Right renal pelvis (tissue), 4 donors: Measurements from ENCODE around the gene ROPN1B. TPM values are rescaled to one million over a fixed set of nuclear protein-coding genes. Genes with fewer than 3 reads are reported as not detected.
"Not testable (repeated sequence)": the region's sequence is repeated elsewhere in the genome, so short reads cannot be mapped to it uniquely, and the experiment has no call there.

Experiments
- DNase-seq, 4 donors: peaks; one replicate each; pipeline ENCODE4 v3.0.0-alpha.2; 2013; ENCODE audit warnings: low read depth in 4 of 4, low spot score in 3 of 4, missing footprints in 1 of 4
- polyA plus RNA-seq, 4 donors: library from polyadenylated mRNA; unstranded; fragments of 120-200 nt; gene quantifications; one replicate each; pipeline ENCODE4 v1.2.1, GENCODE V29; 2013; ENCODE audit not compliant: insufficient read length in 4 of 4

Gene ROPN1B
- polyA plus RNA-seq, 4 donors = 0.27 to 1.2 (median 0.49) TPM

DNA sequence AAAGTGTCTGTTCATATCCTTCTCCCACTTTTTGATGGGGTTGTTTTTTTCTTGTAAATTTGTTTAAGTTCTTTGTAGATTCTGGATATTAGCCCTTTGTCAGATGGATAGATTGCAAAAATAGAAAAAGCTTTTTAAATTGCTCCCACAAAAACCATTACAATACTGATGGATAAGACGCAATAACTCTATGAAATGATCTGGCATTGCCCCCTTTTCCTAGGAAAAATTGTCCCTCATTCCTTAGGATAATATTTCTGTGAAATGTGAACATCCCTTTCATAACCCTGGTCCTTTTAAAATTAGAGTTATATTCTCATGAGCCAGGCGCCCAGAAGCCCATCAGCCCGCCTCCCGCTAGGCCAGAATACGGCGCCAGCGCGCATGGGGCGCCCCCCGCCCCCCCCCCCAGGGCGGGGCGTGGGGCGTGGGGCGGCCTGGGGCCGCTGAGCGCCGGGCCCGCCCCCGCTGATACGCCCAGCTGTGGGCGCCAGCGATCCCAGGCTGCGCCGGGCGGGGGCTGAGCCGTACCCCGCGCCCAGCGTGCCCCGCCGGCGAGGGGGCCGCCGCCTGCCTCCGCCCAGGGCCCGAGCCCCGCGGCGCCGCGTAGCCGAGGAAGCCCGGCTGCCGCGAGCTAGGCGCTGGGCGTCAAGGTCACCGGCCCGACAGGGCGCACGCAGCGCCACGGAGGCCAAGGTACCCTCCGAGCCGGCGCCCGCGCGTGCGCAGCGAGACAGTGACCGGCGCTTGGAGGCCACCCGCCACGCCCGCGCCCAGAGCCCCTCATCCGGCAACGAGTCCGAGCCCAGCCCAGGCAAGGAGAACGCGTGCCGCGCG, 11.1 kb upstream of the ROPN1B start:
- DNase-seq = no peak

DNA sequence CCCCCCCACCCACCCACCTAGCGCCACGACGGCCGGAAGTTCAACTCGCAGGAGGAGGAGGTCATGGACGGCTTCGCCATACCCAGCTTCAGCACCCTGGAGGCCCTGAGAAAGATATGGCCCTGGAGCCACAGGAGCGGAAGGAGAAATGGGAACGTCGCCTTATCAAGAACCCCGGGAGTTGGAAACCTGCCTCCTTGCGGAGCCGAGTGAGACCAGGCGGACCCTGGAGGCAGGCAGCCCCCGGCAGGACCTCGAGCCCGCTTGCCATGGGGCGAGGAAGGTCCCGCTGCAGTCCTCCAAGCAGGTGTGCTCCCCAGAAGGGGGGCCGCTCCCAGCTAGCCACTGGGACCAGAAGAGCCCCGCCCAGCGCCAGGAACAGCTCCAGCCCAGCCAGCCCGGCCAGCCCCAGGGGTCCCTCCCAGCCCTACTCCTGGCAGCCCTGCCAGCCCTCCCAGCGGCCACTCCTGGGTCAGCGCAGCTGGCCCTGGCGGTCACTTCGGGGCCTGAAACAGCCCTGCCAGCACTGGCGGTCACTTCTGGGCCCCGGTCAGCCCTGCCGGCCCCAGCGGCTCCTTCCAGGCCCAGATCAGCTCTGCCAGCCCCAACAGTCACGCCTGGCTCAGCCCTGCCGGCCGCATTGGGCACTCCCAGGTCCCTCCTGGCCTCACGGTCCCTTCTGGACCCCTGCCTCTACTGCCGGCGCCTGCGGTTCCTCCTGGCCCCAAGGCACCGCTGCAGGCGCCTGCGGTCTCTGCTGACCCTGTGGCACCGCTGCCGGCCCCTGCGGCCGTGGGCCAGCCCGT, 10.3 kb upstream of the ROPN1B start:
- DNase-seq = no peak

DNA sequence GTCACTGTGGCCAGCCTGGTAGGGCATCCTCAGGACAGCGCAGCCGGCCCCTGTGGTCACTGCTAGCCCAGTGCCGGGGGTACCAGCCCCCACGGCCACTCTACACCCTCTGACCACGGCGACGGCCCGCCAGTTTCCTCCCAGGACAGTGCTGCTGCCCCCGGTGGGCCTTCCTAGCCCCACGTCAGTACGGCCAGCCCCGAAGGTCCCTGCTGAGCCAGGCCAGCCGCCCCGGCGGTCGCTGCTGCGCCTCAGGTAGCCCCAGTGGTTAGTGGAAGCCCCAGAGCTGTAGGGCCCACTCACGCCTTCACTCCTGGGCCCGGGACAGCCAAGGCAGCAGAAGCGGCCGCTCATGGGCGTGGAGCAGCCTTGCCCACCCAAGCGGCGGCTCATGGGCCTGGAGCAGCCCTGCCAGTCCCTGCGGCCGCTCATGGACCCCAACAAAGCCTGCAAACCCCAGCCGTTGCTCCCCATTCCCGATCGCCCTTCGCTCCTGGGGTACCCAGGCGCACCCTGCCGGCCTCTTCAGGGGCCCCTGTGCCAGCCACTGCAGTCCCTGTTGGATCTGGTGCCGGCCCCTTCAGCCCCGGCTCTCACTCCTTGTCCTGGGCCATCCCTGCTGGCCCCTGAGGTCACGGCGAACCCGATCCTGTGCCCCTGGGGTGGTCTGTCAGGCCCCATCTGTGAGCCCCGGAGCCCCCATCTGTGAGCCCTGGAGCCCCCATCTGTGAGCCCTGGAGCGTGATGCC, 9.5 kb upstream of the ROPN1B start:
- no peak for DNase-seq

DNA sequence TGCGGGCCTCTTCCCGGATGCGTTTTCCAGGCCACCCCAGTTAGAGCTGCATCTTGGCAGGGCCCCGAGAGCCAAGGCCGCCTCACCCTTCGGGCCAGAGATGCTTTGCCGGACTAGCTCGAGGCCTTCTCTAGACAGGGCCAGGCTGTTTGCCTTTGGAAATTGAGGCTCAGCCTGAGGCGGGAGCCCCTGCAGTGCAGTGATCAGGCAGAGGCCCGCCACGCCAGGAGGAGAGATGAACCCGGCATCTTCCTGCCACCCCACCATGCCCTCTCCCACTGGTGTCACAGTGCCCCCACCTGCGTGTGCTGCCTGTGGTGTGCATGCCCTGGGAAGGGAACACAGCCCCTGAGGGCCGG, 8.9 kb upstream of the ROPN1B start:
- no peak for DNase-seq

DNA sequence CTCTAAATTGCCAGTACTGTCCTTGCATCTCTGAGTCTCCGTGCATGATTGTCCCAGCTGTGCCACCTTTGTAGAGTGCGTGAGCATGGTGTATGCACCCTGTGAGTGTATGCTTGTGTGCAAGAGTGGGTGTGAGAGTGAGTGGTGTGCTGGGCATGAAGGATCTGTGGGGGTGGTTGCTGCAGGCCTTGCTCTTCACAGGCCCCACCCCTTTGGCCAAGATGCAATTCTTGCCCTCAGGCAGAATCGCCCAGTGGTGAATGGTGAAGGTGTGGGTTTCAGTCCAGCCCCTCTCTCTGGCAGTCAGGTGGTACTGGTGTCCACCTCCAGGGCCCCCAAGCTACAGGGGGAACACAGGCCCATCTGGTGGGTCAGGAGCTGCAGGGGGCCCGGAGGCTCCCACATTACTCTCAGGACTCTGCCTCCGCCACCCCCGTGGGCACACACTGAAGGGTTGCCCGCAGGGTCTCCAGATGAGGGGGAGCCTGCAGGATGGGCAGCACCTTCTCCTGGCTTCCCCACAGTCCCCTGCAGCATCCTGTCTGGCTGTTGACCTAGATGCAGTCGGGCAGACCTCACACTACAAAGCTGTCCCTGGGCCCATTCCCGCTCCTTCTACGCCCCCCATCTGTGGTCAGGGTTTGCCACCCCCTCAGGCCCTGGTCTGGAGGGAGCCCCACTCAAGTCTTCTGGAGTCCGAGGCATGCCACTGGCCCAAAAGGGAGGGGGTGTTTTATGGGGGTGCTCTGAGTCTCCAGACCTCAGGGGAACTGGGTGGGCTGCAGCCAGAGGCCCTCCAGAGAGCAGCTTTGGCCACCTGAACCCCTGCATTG, 8.3 kb upstream of the ROPN1B start:
- no peak for DNase-seq

DNA sequence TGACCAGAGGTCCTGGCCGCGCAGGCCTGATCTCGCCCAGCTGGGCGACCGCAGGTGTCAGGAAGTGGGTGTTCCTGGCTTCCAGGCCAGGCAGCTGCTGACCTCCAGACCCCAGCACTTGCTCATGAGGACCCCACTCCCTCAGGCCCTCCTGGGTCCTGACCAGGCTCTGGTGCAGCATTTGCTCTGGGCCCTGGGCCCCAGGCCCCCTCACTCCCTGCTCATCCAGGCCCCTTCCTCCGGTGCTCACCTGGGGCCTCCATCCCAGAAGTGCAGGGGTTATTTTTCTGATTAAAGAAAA, 7.7 kb upstream of the ROPN1B start:
- no peak for DNase-seq

DNA sequence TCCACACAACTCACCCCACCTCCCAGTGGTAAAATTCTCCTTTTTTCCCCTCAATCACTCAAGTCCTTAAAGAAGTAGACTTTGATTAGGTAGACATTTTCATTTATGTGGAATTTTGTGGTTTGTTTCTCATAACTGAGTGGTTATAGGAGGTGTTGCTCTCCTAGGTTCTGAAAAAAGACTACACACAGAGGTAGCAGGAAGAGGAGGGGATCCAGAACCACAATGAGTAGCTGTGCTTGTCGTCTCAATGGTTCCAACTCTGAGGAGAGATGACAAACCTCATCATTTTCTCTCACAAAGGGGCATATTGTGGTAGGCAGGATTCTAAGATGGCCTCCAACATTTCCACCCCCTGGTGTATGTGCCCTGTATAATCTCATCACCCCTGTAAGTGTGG, 5.1 kb upstream of the ROPN1B start:
- DNase-seq = not testable (repeated sequence)

DNA sequence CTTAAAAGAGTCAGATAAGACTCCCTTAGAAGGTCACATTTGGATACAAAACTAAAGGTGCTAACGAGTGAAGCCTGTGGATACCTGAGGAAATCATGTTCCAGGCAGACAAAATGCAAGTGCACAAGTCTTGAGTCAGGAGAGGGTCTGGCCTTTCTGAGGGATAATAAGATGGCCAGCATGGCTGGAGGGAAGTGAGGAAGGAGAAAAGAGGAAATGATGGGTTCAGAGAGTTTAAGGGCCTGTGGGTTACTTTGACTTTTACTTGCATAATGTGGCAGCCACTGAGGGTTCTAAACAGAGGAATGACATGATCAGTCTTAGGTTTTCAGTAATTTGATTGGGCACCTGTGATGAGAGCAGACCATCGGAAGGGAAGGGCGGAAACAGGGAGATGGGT, 3.5 kb upstream of the ROPN1B start:
- no peak for DNase-seq

DNA sequence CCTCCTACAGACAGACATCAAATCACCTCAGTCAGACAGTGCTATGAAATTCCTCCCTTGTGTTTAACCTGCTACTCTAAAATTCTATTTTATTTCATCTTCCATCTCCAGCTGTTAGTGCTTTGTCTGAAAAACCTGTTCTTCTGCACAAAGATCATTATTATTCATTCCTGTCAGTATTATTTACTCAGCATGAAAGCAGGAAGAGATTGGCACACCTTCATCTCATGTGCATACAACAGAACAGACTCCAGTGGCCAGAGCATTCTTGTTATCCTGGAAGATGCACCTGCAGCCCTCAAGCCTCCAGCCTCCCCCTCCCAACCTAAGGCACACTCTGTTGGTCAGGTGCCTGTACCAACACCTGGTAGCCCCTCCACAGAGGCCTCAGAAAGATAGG, 1.8 kb upstream of the ROPN1B start:
- no peak for DNase-seq

DNA sequence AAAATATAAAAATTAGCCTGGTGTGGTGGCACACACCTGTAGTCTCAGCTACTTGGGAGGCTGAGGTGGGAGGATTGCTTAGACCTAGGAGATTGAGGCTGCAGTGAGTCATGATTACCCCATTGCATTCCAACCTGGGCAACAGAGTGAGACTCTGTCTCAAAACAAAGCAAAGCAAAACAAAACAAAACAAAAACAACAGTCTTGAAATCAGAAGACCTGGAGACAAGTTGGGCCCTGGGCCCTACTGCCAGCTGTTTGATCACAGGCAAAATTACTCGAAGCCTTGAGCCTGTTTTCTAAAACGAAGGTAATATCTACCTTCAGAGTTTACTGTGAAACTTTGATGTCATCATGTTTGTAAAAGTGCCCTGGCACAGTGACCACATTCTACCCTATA, 857 bp upstream of the ROPN1B start:
- DNase-seq = not testable (repeated sequence)

DNA sequence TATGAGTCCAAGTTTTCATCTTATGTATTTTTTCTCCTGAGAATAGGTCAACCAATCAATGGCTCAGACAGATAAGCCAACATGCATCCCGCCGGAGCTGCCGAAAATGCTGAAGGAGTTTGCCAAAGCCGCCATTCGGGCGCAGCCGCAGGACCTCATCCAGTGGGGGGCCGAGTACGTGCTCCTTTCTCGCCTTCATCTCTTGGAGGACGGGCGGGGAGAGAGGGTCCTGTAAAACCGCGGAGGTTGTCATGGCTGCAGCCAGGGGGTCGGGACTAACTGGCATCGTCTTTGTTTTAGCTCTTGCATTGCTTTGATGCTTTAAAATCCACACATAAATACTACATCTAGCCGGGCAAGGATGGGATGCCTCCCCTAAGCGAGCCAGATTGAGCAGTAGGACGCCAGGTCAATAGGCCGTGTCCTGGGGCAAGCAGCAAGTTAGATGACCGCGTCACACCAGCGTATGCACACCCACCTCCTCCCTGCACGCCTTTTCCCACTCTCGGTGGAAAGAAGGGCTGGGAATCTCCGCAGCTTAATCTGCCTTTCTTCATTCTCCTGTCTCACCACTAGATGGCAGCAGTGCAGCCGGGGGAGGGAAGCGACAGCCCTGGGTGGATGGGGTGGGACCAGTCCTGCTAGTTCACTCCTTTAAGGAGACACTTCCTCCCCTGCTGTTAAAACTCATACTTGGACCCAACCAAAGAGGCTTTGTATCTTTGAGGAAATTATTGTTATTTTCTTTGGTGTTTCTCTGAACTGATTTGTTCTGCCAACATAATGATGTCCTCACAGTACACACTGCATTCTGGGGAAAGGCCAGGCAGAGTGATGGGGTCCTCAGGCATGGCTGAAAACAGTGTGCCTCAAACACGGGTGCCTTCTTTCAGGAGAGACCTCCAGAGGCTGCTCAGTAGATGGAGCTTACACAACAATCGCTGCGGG, 3.3 kb downstream of the ROPN1B start:
- DNase-seq = not testable (repeated sequence)

DNA sequence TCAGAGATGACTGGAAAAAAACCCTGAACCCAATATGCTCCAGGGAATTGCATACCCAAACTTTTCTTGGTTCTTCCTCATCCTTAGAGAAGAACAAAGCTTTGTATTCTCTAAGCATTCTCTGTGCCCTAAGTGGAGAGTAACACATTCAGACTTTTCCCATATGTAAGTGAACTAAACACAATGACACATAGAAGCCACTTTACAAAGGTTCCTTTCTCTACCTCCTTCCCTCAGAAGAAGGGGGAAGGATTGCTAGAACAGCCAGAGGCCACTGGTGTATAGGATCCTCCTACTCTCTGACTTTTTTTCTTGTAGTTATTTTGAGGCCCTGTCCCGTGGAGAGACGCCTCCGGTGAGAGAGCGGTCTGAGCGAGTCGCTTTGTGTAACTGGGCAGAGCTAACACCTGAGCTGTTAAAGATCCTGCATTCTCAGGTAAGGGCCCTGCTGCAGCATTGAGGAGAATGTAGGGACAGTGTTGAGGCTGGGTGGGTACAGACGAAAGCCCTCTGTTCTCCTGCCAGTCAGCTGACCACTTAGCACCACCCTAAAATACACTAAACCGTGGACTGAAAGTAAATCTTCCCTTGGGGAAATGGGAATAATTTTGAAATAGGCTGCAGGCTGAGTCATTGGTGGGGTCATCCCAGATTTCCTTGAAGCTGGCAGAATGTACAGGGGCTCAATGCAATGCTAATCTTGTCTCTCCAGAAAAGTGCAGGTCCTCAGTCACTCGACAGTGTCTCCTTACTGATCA, 6.4 kb downstream of the ROPN1B start:
- DNase-seq = not testable (repeated sequence)

DNA sequence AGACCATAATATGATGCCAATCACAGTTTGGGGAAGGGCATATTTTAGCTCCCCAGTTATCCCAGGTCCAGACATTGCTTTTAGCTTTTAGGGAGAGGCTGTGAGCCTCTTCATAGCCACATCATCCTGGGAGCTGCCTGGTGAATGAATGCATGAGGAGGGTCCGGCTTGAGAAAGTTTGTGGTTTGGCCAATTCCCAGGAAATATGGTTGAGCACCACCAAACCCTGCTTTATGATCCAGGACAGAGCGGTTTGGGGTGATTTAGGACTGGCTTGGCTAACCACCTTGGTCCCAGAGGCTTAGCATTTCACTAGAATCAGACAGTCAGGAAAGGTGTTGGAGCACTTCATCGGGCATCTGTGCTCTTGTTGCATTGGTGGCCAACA, 7.0 kb downstream of the ROPN1B start:
- DNase-seq = not testable (repeated sequence)

DNA sequence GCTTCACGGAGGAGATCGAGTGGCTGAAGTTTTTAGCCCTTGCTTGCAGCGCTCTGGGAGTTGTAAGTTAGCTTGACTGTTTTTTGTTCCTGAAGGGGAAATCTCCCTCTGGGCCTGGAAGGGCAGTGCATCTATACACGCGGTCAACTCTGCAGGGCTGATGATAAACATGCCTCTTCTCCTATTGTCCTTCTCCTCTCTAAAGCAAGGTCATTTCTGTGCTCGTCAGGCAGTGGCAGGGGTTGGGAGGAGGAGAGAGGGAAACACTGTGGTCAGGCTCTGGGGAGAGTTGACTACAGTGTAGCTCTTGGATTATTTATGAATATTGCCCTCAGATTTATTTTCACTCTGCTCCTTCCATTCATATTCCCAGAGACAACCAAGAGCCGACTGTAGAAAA, 8.1 kb downstream of the ROPN1B start:
- not testable (repeated sequence) for DNase-seq

DNA sequence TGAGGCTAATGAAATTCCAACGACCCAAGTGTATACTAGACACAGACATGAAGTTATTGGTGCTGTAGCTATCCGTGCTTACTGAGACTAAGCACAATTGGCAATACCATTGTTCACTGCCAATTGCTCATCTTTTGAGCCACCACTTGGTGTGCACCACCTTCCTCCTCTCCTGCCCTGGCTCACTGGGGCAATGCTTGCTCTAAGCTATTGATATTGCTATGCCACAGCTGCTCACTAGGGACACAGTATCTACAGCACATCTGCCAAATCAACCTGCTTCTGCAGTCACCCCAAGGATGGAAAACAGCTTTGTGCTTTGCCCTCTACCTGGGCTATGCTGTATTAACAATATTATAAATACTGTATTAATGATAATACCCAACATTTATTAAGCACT, 16.0 kb downstream of the ROPN1B start:
- not testable (repeated sequence) for DNase-seq

DNA sequence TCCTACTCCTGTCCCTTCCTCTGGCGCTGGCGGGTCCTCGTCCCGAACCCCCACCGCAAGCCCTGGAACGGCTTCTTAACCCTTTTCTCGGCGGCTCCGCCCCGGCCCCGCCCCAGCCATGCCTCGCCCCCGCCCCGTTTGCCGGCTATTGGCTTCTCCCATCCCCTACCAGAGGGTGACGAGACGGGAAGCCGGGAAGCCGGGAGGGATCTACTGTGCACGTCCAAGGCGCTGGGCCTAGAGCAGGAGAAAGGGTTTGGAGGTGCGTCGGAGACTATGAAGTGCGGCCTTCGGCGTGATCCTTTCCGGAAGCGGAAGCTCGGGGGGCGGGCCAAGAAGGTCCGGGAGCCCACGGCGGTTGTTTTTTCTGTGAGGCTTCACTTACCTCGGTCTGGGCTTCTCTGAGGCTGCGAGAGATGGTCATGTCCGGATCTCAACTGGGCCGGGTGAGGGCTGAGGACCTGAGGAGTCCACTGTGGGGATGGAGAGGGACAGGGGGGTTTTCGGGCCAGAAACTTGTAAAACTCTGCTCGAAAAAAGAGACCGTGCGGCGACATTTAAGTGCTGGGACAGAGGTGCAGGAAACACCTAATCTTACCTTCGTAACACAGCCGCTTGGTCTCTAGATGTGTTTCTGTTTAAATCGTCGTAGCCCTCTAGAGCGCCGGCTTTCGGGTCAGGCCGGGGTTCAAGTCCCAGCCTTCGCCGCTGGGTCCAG, 21.4 kb downstream of the ROPN1B start:
- peak; percentile 57 to 78 (median 72) for DNase-seq

DNA sequence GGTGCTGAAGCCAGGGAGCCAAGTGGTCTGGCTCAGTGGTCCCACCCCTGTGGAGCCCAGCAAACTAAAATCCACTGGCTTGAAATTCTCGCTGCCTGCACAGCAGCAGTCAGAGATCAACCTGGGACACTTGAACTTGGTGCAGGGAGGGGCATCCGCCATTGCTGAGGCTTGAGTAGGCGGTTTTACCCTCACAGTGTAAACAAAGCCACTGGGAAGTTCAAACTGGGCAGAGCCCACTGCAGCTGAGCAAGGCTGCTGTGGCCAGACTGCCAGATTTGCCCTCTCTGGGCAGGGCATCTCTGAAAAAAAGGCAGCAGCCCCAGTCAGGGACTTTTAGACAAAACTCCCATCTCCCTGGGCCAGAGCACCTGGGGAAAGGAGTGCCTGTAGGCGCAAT, 27.8 kb downstream of the ROPN1B start:
- DNase-seq = not testable (repeated sequence)

DNA sequence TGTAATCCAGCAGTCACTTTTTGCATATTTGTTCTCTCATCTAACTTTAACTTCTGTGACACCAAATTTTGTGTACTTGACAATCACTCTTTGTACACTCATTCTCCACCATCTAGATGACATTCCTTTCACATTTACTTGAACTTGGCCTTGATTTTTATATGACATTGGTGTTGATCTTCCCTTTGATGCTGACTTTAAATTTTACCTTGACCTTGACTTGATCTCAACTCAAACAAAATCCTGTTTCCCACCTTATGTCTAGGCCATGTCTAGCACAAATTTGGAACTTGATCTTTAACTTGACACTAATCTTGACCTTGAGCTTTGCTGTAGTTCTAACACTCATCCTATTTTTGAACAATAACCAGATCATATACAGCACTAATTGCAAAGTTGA, 33.2 kb downstream of the ROPN1B start:
- no peak for DNase-seq
